Right kidney (tissue), 1 donor: ENCODE measurements around the gene CD34.
"Not testable (repeated sequence)": the region's sequence is repeated elsewhere in the genome, so short reads cannot be mapped to it uniquely, and the experiment has no call there.

Experiments used
- DNase-seq: peaks from one replicate; pipeline ENCODE4 v3.0.0-alpha.2; 2016

Gene CD34

DNA sequence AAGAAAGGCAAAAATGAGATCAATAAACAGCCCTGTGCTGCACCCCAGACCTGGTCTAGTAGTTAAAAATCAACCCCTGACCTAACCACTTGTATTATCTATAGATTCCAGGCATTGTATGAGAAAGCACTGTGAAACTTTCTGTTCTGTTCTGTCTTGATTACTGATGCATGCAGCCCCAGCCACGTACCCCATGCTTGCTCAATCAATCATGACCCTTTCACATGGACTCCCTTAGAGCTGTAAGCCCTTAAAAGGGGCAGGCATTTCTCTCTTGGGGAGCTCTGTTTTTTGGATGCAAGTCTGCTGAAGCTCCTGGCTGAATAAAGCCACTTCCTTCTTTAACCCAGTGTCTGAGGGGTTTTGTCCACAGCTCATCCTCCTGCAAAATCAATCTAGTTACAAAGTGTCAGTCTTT lies 24.2 kb upstream of the CD34 start:
- DNase-seq = no peak

DNA sequence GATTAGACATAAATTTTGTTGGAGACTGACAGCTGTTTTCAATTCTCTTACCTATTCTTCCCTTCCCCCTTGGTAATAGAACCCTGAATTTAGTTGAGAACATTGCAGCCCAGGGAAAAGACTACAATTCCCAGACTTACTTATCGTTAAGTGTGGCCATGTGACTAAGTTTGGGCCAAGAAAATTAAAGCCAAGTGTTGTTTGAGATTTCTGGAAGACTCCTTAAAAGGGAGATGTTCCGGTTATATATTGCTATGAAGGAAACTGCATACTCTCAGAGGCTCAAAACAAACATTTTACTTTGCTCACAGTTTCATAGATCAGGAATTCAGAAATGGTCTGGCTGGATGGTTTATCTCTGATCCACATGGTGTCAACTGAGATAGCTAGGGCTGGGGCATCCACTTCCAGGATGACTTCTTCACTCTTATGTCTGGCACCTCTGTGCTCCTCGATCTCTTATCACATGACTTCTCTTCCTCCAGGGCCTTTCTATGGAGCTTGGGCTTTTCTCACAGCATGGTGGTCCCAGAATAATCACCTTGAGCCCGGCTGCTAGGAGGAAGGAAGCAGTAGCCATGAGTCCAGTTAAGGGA lies 22.4 kb upstream of the CD34 start:
- DNase-seq = no peak

DNA sequence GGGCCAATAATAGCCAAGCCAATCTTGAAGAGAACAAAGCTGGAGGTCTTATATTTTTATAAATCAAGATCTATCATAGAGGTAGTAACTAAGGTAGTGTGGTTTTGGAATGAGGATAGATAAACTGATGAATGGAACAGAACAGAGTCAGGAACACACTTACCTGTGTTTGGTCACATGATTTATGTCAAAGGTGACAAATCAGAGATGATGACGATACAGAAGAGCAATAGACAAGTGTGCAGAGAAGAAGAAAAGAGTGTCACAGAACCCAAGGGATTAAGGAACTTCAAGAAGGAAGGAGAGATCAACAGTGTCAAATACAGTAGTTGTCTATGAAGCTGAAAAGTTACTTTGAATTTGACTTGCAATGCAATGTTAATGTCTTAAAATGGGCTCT lies 16.1 kb upstream of the CD34 start:
- no peak for DNase-seq

- not testable (repeated sequence) for DNase-seq
Observed at GRCh38 chr1:207925969-207926368, 15.0 kb upstream of the CD34 start.

DNA sequence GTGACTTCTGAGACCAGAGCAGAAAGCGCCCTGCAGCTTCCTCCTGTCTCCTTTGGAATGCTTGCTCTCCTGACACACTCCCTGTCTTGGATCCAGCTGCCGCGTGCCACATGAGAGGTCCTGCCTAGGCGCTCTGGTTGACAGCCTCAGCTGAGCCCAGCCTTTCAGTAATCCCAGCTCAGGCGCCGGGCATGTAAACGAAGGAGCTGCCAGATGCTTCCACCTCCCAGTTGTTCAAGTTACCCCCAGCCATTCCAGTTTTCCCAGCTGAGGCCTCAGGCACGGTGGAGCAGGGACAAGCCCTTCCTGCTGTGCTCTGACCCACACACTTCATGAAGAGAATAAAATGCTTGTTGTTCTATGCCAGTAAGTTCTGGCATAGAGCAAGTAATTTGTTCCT lies 14.3 kb upstream of the CD34 start:
- no peak for DNase-seq

DNA sequence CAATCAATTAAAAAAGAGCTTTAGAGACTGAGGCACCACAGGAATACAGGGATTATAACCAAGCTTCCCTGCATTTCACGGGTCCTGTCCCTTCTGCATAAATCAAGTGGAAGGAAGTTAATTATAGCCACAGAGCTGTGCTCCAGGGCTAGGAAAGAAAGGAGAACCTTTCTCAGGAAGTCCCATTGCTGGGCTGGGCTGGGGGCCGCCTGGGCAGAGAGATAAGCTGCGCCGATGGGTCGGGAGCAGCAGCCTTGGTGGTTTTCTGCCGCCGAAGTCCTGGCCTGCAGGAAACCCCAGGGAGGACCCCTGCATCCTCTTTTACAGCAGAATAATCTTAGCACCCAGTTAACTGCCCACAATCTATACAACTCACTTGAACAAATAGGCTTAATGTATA lies 12.6 kb upstream of the CD34 start:
- no peak for DNase-seq

DNA sequence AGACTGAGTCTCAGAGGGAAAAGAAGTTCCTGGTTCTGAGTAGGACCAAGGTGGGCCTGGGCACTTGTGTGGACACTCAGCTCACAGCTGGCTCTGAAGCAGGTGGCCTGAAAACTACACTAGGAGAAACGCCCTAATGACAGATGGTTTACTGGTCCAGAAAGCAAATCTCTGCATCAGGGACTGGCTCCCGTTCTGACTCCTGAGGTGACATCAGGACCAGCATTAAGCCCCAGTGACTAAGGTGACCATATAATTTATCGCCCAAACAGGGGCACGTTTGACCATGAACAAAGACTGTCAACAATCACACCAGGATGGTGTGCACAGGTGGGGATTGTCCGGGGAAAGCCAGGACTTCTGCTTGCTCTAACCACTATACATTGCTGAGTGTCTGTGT lies 12.2 kb upstream of the CD34 start:
- DNase-seq = no peak

GRCh38 chr1:207922554-207922953 lies 11.6 kb upstream of the CD34 start:
- no peak for DNase-seq

- DNase-seq = no peak
Observed at GRCh38 chr1:207921321-207921720, 10.4 kb upstream of the CD34 start.

DNA sequence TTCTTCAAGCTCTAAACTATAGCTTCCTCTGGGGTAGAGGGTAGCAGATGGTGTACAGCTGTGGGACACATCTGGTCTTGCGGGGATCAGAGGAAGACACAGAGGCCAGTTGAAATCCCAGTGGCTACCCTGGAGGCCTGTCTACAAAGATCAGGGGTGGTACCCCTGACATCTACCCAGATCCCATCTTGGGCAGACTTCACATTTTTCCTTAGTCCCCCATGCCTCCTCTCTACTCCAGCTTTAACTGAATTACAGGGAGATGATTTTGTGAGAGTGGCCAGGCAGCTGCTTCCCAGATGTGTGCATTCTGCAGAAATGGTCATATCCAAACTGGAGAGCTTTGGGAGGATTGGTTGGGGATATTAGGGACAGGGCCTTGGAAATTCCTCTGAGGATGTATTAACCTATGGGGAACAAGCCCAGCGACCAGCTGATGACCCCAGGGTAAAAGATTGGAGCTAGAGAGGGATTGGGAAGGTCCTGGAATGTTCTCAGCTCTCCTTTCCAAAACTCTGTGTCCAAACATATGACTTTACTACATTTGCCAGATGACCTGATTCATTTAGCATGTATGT lies 9.6 kb upstream of the CD34 start:
- no peak for DNase-seq

GRCh38 chr1:207919523-207920170 lies 8.7 kb upstream of the CD34 start:
- DNase-seq = no peak

GRCh38 chr1:207918581-207918980 lies 7.7 kb upstream of the CD34 start:
- DNase-seq = no peak

GRCh38 chr1:207918011-207918410 lies 7.1 kb upstream of the CD34 start:
- no peak for DNase-seq

DNA sequence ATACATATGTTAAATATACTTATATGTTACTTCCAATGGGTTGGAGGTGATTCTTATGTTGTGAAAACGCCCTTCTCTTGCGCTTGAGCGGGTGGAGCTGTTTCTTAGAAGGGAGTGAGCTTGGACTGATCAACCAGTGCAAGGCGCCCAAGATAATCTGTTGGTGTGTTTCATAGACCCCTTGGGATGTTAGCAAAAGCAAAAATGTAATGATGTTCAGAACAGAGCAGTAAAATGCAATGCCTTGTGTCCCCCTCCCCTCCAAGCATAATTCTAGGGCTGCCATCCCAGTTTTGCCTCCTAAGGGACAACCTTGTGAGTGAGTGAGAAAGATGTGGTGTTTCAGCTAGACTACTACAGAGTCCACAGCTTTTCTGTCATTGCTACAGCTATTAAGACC lies 6.2 kb upstream of the CD34 start:
- DNase-seq = no peak

DNA sequence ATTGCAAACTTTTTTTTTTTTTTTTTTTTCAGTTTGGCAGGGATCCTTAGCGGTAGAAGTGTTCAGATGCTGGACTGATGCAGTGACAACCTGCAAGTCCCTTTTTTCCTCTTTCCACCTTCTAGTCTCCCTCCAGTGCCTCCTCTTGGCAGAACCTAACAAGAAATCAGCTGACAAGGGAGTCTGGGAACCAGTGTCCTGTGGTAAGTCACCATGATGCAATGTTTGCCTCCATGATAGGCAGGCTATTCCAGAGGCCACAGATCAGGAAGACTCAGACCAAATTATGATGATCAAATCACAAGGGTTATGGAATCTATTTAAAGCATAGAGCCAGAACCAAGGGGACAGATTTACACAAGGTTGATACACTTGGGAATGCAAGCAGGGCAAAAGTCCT lies 3.0 kb upstream of the CD34 start:
- no peak for DNase-seq

DNA sequence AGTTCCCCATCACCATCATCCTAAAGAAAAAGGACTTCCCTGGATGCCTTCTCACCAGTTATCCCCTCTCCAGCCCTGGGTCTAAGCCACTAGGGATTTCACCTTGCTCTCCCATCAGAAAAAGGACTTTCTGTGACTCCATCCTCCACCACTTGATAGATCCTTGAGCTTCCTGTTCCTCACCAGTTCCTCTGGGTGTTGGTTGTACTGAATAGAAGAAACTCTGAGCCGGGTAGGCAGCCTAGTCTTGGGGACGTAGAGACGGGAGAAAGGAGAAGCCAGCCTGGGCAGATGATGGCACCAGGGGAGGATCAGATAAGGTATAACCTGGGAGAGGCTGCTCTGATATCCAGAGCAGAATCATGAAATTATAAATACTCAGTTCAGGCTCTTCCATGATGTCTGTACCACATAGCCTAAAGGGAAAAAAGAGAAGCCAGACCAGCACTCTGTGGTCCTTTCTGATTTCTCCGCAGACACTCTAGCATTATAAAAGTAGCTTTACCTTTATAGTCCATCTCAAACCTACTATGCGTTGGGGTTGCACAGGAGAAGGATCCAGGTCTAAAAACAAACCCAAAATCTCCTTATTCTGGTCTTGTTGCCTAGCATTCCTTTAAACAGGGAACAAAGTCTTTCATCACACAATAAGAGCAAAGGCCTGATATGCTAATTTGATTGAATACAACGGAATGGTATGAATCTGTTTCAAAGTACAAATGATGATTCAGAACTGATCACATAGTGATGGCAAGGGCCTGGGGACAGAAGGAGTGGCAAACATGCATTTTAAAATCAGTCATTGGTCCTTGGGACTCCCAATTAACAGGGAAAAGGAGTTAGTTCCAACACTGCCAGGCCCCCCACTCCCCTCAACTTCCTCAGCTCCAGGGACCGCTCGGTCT lies 1.2 kb upstream of the CD34 start:
- DNase-seq = no peak

GRCh38 chr1:207909687-207910086 lies 1.2 kb downstream of the CD34 start:
- DNase-seq = no peak

- no peak for DNase-seq
Observed at GRCh38 chr1:207908107-207908734, 2.7 kb downstream of the CD34 start.

DNA sequence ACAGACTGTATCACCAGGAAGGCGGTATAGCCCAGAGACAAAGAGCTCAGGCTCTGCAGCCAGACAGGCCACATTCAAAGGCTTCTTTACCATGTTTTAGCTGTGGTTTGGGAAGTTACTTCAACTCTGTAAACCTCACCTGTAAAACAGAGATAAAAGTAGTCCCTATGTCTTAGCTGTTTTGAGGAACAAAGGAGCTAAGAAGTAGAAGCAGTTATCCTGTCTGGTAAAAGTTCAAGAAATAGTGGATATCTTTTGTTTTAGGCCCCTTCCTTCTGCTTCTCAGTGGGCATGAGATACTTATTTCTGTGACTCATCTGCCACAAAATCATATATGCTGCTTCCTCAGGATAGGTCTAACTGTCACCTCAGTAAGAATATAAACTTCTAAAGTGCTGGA lies 6.5 kb downstream of the CD34 start:
- DNase-seq = no peak

DNA sequence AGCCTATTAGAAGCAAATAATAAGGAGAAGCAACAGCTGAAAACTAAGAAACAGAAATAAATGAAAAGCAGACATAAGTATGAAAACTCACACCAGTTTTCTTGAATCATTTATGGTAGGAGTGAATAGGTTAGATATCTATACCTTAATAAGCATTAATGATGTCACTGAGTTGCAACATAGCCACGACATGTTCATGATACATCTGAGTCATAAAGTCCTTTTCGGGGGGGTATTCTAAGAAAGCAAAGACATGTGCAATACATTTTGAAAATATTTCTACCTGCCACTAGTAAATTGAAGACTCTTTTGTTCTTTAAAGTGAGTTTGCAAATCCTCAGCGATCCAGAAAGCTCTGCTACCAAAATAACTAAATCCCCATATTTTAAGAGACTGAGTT lies 7.2 kb downstream of the CD34 start:
- no peak for DNase-seq

GRCh38 chr1:207903053-207903452 lies 7.9 kb downstream of the CD34 start:
- DNase-seq = no peak

GRCh38 chr1:207902566-207902965 lies 8.4 kb downstream of the CD34 start:
- no peak for DNase-seq
